GM19452 (cell line): ENCODE data around the gene CFL2.

Experiments
- ATAC-seq: cut with Tn5 transposase; IDR thresholded peaks from one replicate; pipeline ENCODE4 v1.9.1; 2021; ENCODE audit not compliant: unreplicated experiment

The CFL2 gene

GRCh38 chr14:34676516-34677211, 37.7 kb downstream of the CFL2 start:
- no peak for ATAC-seq

- no peak for ATAC-seq
Observed at GRCh38 chr14:34673702-34674101, 40.7 kb downstream of the CFL2 start.

- no peak for ATAC-seq
Observed at GRCh38 chr14:34671716-34672115, 42.7 kb downstream of the CFL2 start.

GRCh38 chr14:34668111-34668510, 46.3 kb downstream of the CFL2 start:
- ATAC-seq = no peak

GRCh38 chr14:34667007-34667406, 47.4 kb downstream of the CFL2 start:
- no peak for ATAC-seq

- ATAC-seq = no peak
Observed at GRCh38 chr14:34665785-34666435, 48.5 kb downstream of the CFL2 start.

GRCh38 chr14:34662561-34663088, 51.8 kb downstream of the CFL2 start:
- no peak for ATAC-seq

- no peak for ATAC-seq
Observed at GRCh38 chr14:34660796-34661195, 53.6 kb downstream of the CFL2 start.
